ENCODE data around the gene GPC5.

Gene GPC5

GRCh38 chr13:91576590-91576989 lies 178.2 kb downstream of the GPC5 start:
- Histone ChIP-seq H3K9me3 (ENCODE audit: control insufficient read depth in 2 of 2, low read length in 2 of 2) (no peaks in the 10 kb centered on the region), H3K4me1 (ENCODE audit: control insufficient read depth in 2 of 2, insufficient read depth in 2 of 2, low read length in 2 of 2) (no peaks in the 10 kb centered on the region), H3K9ac (ENCODE audit: low read depth in 1 of 2, low read length in 2 of 2) (no peak overlapping the region), H3K4me3 (ENCODE audit: low read length in 2 of 2) (no peak overlapping the region), H3K36me3 (ENCODE audit: control insufficient read depth in 2 of 2, insufficient read depth in 2 of 2, low read length in 2 of 2) (no peaks in the 10 kb centered on the region), H3K27ac (ENCODE audit: low read depth in 2 of 2, low read length in 2 of 2) (no peak overlapping the region), H3K27me3 (ENCODE audit: control insufficient read depth in 2 of 2, insufficient read depth in 2 of 2, low read length in 2 of 2) (no peaks in the 10 kb centered on the region)

GRCh38 chr13:91579320-91579719 lies 180.9 kb downstream of the GPC5 start:
- H3K27me3 ChIP-seq (ENCODE audit: control insufficient read depth in 2 of 2, insufficient read depth in 2 of 2, low read length in 2 of 2), result no peaks in the 10 kb centered on the region
- no peak overlapping the region for H3K9ac ChIP-seq (ENCODE audit: low read depth in 1 of 2, low read length in 2 of 2)
- H3K36me3 ChIP-seq (ENCODE audit: control insufficient read depth in 2 of 2, insufficient read depth in 2 of 2, low read length in 2 of 2), result no peaks in the 10 kb centered on the region
- no peaks in the 10 kb centered on the region for H3K9me3 ChIP-seq (ENCODE audit: control insufficient read depth in 2 of 2, low read length in 2 of 2)
- H3K4me3 ChIP-seq (ENCODE audit: low read length in 2 of 2), result no peak overlapping the region
- no peak overlapping the region for H3K27ac ChIP-seq (ENCODE audit: low read depth in 2 of 2, low read length in 2 of 2)
- no peaks in the 10 kb centered on the region for H3K4me1 ChIP-seq (ENCODE audit: control insufficient read depth in 2 of 2, insufficient read depth in 2 of 2, low read length in 2 of 2)

GRCh38 chr13:91580749-91581148 lies 182.3 kb downstream of the GPC5 start:
- Histone ChIP-seq H3K27ac (ENCODE audit: low read depth in 2 of 2, low read length in 2 of 2) (no peak overlapping the region), H3K9ac (ENCODE audit: low read depth in 1 of 2, low read length in 2 of 2) (no peak overlapping the region), H3K9me3 (ENCODE audit: control insufficient read depth in 2 of 2, low read length in 2 of 2) (no peaks in the 10 kb centered on the region), H3K4me1 (ENCODE audit: control insufficient read depth in 2 of 2, insufficient read depth in 2 of 2, low read length in 2 of 2) (no peaks in the 10 kb centered on the region), H3K4me3 (ENCODE audit: low read length in 2 of 2) (no peak overlapping the region), H3K36me3 (ENCODE audit: control insufficient read depth in 2 of 2, insufficient read depth in 2 of 2, low read length in 2 of 2) (no peaks in the 10 kb centered on the region), H3K27me3 (ENCODE audit: control insufficient read depth in 2 of 2, insufficient read depth in 2 of 2, low read length in 2 of 2) (no peaks in the 10 kb centered on the region)

- Histone ChIP-seq H3K4me3 (ENCODE audit: low read length in 2 of 2) (no peak overlapping the region), H3K27ac (ENCODE audit: low read depth in 2 of 2, low read length in 2 of 2) (no peak overlapping the region), H3K9ac (ENCODE audit: low read depth in 1 of 2, low read length in 2 of 2) (no peak overlapping the region), H3K36me3 (ENCODE audit: control insufficient read depth in 2 of 2, insufficient read depth in 2 of 2, low read length in 2 of 2) (no peaks in the 10 kb centered on the region), H3K9me3 (ENCODE audit: control insufficient read depth in 2 of 2, low read length in 2 of 2) (no peaks in the 10 kb centered on the region), H3K4me1 (ENCODE audit: control insufficient read depth in 2 of 2, insufficient read depth in 2 of 2, low read length in 2 of 2) (no peaks in the 10 kb centered on the region), H3K27me3 (ENCODE audit: control insufficient read depth in 2 of 2, insufficient read depth in 2 of 2, low read length in 2 of 2) (no peaks in the 10 kb centered on the region)
Measured at GRCh38 chr13:91586609-91587008, 188.2 kb downstream of the GPC5 start.

GRCh38 chr13:91588541-91588940 lies 190.1 kb downstream of the GPC5 start:
- Histone ChIP-seq H3K4me3 (ENCODE audit: low read length in 2 of 2) (no peak overlapping the region), H3K9ac (ENCODE audit: low read depth in 1 of 2, low read length in 2 of 2) (no peak overlapping the region), H3K36me3 (ENCODE audit: control insufficient read depth in 2 of 2, insufficient read depth in 2 of 2, low read length in 2 of 2) (no peaks in the 10 kb centered on the region), H3K27me3 (ENCODE audit: control insufficient read depth in 2 of 2, insufficient read depth in 2 of 2, low read length in 2 of 2) (no peaks in the 10 kb centered on the region), H3K4me1 (ENCODE audit: control insufficient read depth in 2 of 2, insufficient read depth in 2 of 2, low read length in 2 of 2) (no peaks in the 10 kb centered on the region), H3K27ac (ENCODE audit: low read depth in 2 of 2, low read length in 2 of 2) (no peak overlapping the region), H3K9me3 (ENCODE audit: control insufficient read depth in 2 of 2, low read length in 2 of 2) (no peaks in the 10 kb centered on the region)

GRCh38 chr13:91592056-91593014 lies 193.9 kb downstream of the GPC5 start:
- Histone ChIP-seq H3K27ac (ENCODE audit: low read depth in 2 of 2, low read length in 2 of 2) (no peak overlapping the region), H3K9ac (ENCODE audit: low read depth in 1 of 2, low read length in 2 of 2) (no peak overlapping the region), H3K36me3 (ENCODE audit: control insufficient read depth in 2 of 2, insufficient read depth in 2 of 2, low read length in 2 of 2) (no peaks in the 10 kb centered on the region), H3K4me1 (ENCODE audit: control insufficient read depth in 2 of 2, insufficient read depth in 2 of 2, low read length in 2 of 2) (no peaks in the 10 kb centered on the region), H3K27me3 (ENCODE audit: control insufficient read depth in 2 of 2, insufficient read depth in 2 of 2, low read length in 2 of 2) (no peaks in the 10 kb centered on the region), H3K9me3 (ENCODE audit: control insufficient read depth in 2 of 2, low read length in 2 of 2) (no peaks in the 10 kb centered on the region), H3K4me3 (ENCODE audit: low read length in 2 of 2) (no peak overlapping the region)

GRCh38 chr13:91593456-91593855 lies 195.0 kb downstream of the GPC5 start:
- Histone ChIP-seq H3K27me3 (ENCODE audit: control insufficient read depth in 2 of 2, insufficient read depth in 2 of 2, low read length in 2 of 2) (no peaks in the 10 kb centered on the region), H3K27ac (ENCODE audit: low read depth in 2 of 2, low read length in 2 of 2) (no peak overlapping the region), H3K9ac (ENCODE audit: low read depth in 1 of 2, low read length in 2 of 2) (no peak overlapping the region), H3K4me3 (ENCODE audit: low read length in 2 of 2) (no peak overlapping the region), H3K36me3 (ENCODE audit: control insufficient read depth in 2 of 2, insufficient read depth in 2 of 2, low read length in 2 of 2) (no peaks in the 10 kb centered on the region), H3K4me1 (ENCODE audit: control insufficient read depth in 2 of 2, insufficient read depth in 2 of 2, low read length in 2 of 2) (no peaks in the 10 kb centered on the region), H3K9me3 (ENCODE audit: control insufficient read depth in 2 of 2, low read length in 2 of 2) (no peaks in the 10 kb centered on the region)

- Histone ChIP-seq H3K36me3 (ENCODE audit: control insufficient read depth in 2 of 2, insufficient read depth in 2 of 2, low read length in 2 of 2) (no peaks in the 10 kb centered on the region), H3K27ac (ENCODE audit: low read depth in 2 of 2, low read length in 2 of 2) (no peak overlapping the region), H3K4me3 (ENCODE audit: low read length in 2 of 2) (no peak overlapping the region), H3K9ac (ENCODE audit: low read depth in 1 of 2, low read length in 2 of 2) (no peak overlapping the region), H3K4me1 (ENCODE audit: control insufficient read depth in 2 of 2, insufficient read depth in 2 of 2, low read length in 2 of 2) (no peaks in the 10 kb centered on the region), H3K9me3 (ENCODE audit: control insufficient read depth in 2 of 2, low read length in 2 of 2) (no peaks in the 10 kb centered on the region), H3K27me3 (ENCODE audit: control insufficient read depth in 2 of 2, insufficient read depth in 2 of 2, low read length in 2 of 2) (no peaks in the 10 kb centered on the region)
Measured at GRCh38 chr13:91594061-91594460, 195.6 kb downstream of the GPC5 start.

GRCh38 chr13:91595677-91596076 lies 197.3 kb downstream of the GPC5 start:
- H3K36me3 ChIP-seq (ENCODE audit: control insufficient read depth in 2 of 2, insufficient read depth in 2 of 2, low read length in 2 of 2), result no peaks in the 10 kb centered on the region
- no peaks in the 10 kb centered on the region for H3K4me1 ChIP-seq (ENCODE audit: control insufficient read depth in 2 of 2, insufficient read depth in 2 of 2, low read length in 2 of 2)
- H3K27ac ChIP-seq (ENCODE audit: low read depth in 2 of 2, low read length in 2 of 2), result no peak overlapping the region
- H3K9me3 ChIP-seq (ENCODE audit: control insufficient read depth in 2 of 2, low read length in 2 of 2), result no peaks in the 10 kb centered on the region
- H3K4me3 ChIP-seq (ENCODE audit: low read length in 2 of 2), result no peak overlapping the region
- H3K9ac ChIP-seq (ENCODE audit: low read depth in 1 of 2, low read length in 2 of 2), result no peak overlapping the region
- H3K27me3 ChIP-seq (ENCODE audit: control insufficient read depth in 2 of 2, insufficient read depth in 2 of 2, low read length in 2 of 2), result no peaks in the 10 kb centered on the region

- H3K9ac ChIP-seq (ENCODE audit: low read depth in 1 of 2, low read length in 2 of 2), result no peak overlapping the region
- no peaks in the 10 kb centered on the region for H3K36me3 ChIP-seq (ENCODE audit: control insufficient read depth in 2 of 2, insufficient read depth in 2 of 2, low read length in 2 of 2)
- no peaks in the 10 kb centered on the region for H3K27me3 ChIP-seq (ENCODE audit: control insufficient read depth in 2 of 2, insufficient read depth in 2 of 2, low read length in 2 of 2)
- H3K4me1 ChIP-seq (ENCODE audit: control insufficient read depth in 2 of 2, insufficient read depth in 2 of 2, low read length in 2 of 2), result no peaks in the 10 kb centered on the region
- H3K27ac ChIP-seq (ENCODE audit: low read depth in 2 of 2, low read length in 2 of 2), result no peak overlapping the region
- no peak overlapping the region for H3K4me3 ChIP-seq (ENCODE audit: low read length in 2 of 2)
- H3K9me3 ChIP-seq (ENCODE audit: control insufficient read depth in 2 of 2, low read length in 2 of 2), result no peaks in the 10 kb centered on the region
Measured at GRCh38 chr13:91596842-91597241, 198.4 kb downstream of the GPC5 start.
